Adrenal gland (tissue), 5 donors: ENCODE measurements around the gene STIM1.

Experiments used
- POLR2A ChIP-seq, 2 donors: fragments of 450-650 bp; IDR thresholded peaks; one replicate each; pipeline ENCODE4 v1.6.1; 2017; ENCODE audit warnings: antibody characterized with exemption in 2 of 2, mild to moderate bottlenecking in 2 of 2, moderate library complexity in 1 of 2
- TF ChIP-seq, protein P1 (sequence below), 6 experiments: fragments of 450-650 bp in 4 of 6; fragments of 200-600 bp in 2 of 6; sonication (generic) in 1 of 6; IDR thresholded peaks; 1 replicate in 5 of 6; 2 replicates in 1 of 6; pipeline versions ENCODE4 v1.5.1 to v1.8.0; 2016 to 2021; ENCODE audit warnings: antibody characterized with exemption in 6 of 6, mild to moderate bottlenecking in 2 of 6, moderate library complexity in 1 of 6
- donor health status: DM: no; HTN: no; CAD: no.

DNA sequence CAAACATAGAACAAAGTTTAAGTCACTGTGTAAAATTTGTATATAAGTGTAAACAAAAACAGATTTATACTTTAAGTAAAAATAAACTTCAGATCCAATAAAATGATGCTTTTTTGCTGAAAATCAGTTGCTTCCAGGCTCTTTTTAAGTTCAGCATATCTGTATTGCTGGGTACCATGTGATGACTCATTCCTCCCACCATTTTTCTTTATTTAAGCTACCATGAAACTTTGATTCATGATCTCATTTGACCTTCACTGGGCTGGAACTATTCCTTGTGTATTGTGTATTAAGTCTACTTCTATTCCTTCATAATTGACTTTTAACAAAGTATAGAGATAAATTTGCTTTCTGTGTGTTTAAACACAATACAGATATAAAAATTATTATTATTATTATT, 192.9 kb downstream of the STIM1 start:
- TF ChIP-seq, protein P1, sequence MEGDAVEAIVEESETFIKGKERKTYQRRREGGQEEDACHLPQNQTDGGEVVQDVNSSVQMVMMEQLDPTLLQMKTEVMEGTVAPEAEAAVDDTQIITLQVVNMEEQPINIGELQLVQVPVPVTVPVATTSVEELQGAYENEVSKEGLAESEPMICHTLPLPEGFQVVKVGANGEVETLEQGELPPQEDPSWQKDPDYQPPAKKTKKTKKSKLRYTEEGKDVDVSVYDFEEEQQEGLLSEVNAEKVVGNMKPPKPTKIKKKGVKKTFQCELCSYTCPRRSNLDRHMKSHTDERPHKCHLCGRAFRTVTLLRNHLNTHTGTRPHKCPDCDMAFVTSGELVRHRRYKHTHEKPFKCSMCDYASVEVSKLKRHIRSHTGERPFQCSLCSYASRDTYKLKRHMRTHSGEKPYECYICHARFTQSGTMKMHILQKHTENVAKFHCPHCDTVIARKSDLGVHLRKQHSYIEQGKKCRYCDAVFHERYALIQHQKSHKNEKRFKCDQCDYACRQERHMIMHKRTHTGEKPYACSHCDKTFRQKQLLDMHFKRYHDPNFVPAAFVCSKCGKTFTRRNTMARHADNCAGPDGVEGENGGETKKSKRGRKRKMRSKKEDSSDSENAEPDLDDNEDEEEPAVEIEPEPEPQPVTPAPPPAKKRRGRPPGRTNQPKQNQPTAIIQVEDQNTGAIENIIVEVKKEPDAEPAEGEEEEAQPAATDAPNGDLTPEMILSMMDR (IDR thresholded peaks at IDR 0.05), result no peak
- TF ChIP-seq POLR2A (IDR thresholded peaks at IDR 0.05), result no peak
